ENCODE data around the gene VAV2. TPM values are rescaled to one million over a fixed set of nuclear protein-coding genes. Genes with fewer than 3 reads are reported as not detected.

The VAV2 gene
- total and polyA plus RNA-seq, 9 of the 15 experiments (the other 6 are each of a cell fraction or from before 2014, with no cell fraction given), result 0.01 to 2.7 (median 1.0) TPM; not detected in 1

DNA sequence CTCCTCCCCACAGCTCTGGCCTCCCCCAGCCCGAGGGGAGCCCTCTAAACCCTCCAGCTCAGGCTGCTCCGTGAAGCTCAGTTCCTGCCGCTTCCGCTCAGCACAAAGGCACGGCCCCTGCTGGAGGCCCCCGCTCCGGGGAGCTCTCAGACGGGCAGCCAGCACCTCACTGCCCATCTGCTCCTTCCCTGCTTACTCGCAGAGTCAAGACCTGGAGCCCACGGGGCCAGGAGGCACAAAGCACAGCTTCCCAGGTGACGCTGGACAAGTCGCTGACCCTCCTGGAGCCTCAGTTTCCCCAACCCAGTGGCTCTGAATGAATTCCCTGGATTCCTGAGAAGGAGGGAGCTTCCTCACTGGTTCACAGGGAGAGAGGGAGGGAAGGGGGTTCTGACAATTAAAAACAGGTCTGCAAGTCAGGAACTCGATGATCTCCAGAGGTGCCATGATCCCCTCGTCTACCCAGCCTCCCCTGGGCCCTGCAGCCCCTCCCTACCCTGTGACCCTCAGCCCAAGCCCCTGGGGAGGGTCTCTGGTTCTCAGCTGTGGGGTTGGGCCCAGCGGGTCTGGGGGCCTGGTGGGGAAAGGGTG is 36.2 kb downstream of the VAV2 start:
- FAIRE-seq (no peak), DNase-seq (ENCODE audit: extremely low read depth in 1 of 4, low spot score in 3 of 4) (no peak), ATAC-seq (peak; percentile 44; the same call in 1 of the 3 replicates)
- peaks cover 0 to 11% of the 10 kb centered on the region in 2 experiments; a peak in 2 of 5 replicates for H3K4me1 ChIP-seq (replicated peaks in 1 of 2; ENCODE audit: control insufficient read depth in 2 of 2, insufficient read depth in 2 of 2, low read length in 2 of 2)
- peaks cover 18% of the 10 kb centered on the region for H4K20me1 ChIP-seq (replicated peaks; ENCODE audit: control insufficient read depth, insufficient read depth, low read length)
- 2% methylated on average over 14 of the region's 15 CpGs for WGBS (ENCODE audit: insufficient coverage, low coverage, missing lambda C conversion rate)
- ChIA-PET POLR2A (interaction anchor here (0.5 to 0.6 kb wide), 2 partner anchors 93 to 420 kb away, joined by 3 to 4 read pairs; no protein-coding TSS in a partner anchor), CTCF (ENCODE audit: low intra/inter-chr PET ratio) (no interaction called here)
- in situ Hi-C loops (cut with MboI) (no loop called here), intact Hi-C loops (cut with micrococcal nuclease) (no loop called here)
- H3K36me3 ChIP-seq (ENCODE audit: control insufficient read depth, insufficient read depth, low read length), result no peaks in the 10 kb centered on the region
- H3K4me3 ChIP-seq, result no peak overlapping the region
- H3K27ac ChIP-seq (ENCODE audit: extremely low read depth, low read depth, low read length), result no peak overlapping the region
- no TSS peak for BruUV-seq (replicated peaks)
- no peak overlapping the region; a peak in 1 of 4 replicates for H3K9ac ChIP-seq (ENCODE audit: insufficient read depth in 1 of 2, low read depth in 2 of 2, low read length in 2 of 2)
- peaks cover 9 to 58% of the 10 kb centered on the region in 2 experiments; a peak in 4 of 5 replicates for H3K27me3 ChIP-seq (ENCODE audit: control insufficient read depth in 2 of 2, insufficient read depth in 2 of 2, low read length in 2 of 2)
- no peak for TF ChIP-seq MCM5 (IDR thresholded peaks at IDR 0.05; ENCODE audit: low read depth)
- TF ChIP-seq KLF10 (CRISPR knock-in tag; IDR thresholded peaks at IDR 0.05), result no peak
- TF ChIP-seq HDAC6 (IDR thresholded peaks at IDR 0.05; ENCODE audit: low read depth, low read length), result no peak
- no peak for TF ChIP-seq RBM14 (IDR thresholded peaks at IDR 0.05; ENCODE audit: borderline replicate concordance, insufficient read depth, low read depth, low read length)
- H3K9me3 ChIP-seq (replicated peaks; ENCODE audit: control insufficient read depth, insufficient read depth, low read depth, low read length), result no peaks in the 10 kb centered on the region
- H2AFZ ChIP-seq (ENCODE audit: low read depth, low read length), result no peak overlapping the region
- peaks cover 4% of the 10 kb centered on the region for H3K9me1 ChIP-seq (ENCODE audit: control insufficient read depth, insufficient read depth, low read length)
- no peaks in the 10 kb centered on the region for H3K79me2 ChIP-seq (ENCODE audit: control insufficient read depth, insufficient read depth, low read length)
- H3K4me2 ChIP-seq (ENCODE audit: insufficient read depth, low read length), result no peak overlapping the region

All from K562 (cell line).